ENCODE data around the gene TASL.

GRCh38 chrX:30568136-30568535 lies 9.4 kb downstream of the TASL start:
- TF ChIP-seq, protein P1, sequence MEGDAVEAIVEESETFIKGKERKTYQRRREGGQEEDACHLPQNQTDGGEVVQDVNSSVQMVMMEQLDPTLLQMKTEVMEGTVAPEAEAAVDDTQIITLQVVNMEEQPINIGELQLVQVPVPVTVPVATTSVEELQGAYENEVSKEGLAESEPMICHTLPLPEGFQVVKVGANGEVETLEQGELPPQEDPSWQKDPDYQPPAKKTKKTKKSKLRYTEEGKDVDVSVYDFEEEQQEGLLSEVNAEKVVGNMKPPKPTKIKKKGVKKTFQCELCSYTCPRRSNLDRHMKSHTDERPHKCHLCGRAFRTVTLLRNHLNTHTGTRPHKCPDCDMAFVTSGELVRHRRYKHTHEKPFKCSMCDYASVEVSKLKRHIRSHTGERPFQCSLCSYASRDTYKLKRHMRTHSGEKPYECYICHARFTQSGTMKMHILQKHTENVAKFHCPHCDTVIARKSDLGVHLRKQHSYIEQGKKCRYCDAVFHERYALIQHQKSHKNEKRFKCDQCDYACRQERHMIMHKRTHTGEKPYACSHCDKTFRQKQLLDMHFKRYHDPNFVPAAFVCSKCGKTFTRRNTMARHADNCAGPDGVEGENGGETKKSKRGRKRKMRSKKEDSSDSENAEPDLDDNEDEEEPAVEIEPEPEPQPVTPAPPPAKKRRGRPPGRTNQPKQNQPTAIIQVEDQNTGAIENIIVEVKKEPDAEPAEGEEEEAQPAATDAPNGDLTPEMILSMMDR (conservative IDR thresholded peaks at IDR 0.05): no peak
- TF ChIP-seq EZH2 (IDR thresholded peaks at IDR 0.05; ENCODE audit: low read depth): no peak
